ES-I3 (cell line): Measurements from ENCODE around the gene ARHGAP15.
"Not testable (repeated sequence)": the region's sequence is repeated elsewhere in the genome, so short reads cannot be mapped to it uniquely, and the experiment has no call there.

Source experiments
- H3K36me3 ChIP-seq: 2 replicates; pipeline ENCODE4 v1.6.1; 2013; ENCODE audit warnings: mild to moderate bottlenecking, low read length, control low read depth, moderate library complexity; ENCODE audit not compliant: insufficient read depth
- H3K4me1 ChIP-seq: 2 replicates; pipeline ENCODE4 v1.6.1; 2013; ENCODE audit warnings: mild to moderate bottlenecking, control low read depth, low read length; ENCODE audit not compliant: insufficient read depth
- H3K9ac ChIP-seq: 2 replicates; pipeline ENCODE4 v1.6.1; 2013; ENCODE audit warnings: low read depth, mild to moderate bottlenecking, low read length, moderate library complexity
- H3K9me3 ChIP-seq: 2 replicates; pipeline ENCODE4 v1.6.1; 2013; ENCODE audit warnings: mild to moderate bottlenecking, low read length, moderate library complexity; ENCODE audit not compliant: control insufficient read depth, insufficient read depth

Gene ARHGAP15

DNA sequence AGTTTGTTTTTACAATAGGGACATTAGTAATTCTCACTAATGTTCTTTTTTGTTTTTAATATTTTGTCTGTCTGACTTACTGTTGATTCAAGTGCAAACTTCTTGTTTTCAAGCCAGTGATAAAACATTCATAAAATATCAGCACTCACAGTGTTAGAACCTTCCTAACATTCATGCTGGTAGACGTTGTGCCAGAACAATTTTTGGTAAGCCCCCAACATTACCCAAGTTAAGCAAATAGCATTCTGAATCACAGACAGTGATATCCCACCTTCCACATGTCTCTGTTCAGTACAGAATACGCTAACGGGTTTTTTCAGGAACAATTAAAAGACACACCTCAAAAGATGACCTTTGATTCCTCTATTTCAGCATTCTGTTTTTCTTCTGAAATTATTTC lies 390.3 kb downstream of the ARHGAP15 start:
- no peaks in the 10 kb centered on the region for H3K9me3 ChIP-seq
- no peaks in the 10 kb centered on the region for H3K36me3 ChIP-seq
- H3K4me1 ChIP-seq: no peaks in the 10 kb centered on the region
- H3K9ac ChIP-seq: no peak overlapping the region

DNA sequence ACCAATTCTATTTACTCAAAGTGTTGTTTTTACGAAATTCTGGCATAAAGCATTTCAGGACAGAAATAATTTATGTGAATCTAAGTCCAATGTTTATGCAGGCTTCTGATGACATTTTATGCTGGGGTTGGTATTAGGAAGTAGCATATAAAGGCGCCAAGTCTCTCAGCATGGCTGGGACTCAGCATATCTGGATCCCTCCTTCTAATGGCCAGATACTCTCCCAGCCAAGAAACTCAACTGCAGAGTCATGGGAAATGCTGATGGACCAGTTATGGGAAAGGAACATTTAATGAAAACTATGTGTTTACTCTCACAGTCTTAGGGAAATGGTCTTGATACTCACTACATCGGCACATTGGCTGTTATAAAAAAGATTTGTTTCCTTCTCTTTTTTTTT lies 392.2 kb downstream of the ARHGAP15 start:
- Histone ChIP-seq H3K4me1 (peaks cover 5% of the 10 kb centered on the region; the same call in 1 of the 2 replicates), H3K9me3 (no peaks in the 10 kb centered on the region), H3K9ac (no peak overlapping the region), H3K36me3 (no peaks in the 10 kb centered on the region)

DNA sequence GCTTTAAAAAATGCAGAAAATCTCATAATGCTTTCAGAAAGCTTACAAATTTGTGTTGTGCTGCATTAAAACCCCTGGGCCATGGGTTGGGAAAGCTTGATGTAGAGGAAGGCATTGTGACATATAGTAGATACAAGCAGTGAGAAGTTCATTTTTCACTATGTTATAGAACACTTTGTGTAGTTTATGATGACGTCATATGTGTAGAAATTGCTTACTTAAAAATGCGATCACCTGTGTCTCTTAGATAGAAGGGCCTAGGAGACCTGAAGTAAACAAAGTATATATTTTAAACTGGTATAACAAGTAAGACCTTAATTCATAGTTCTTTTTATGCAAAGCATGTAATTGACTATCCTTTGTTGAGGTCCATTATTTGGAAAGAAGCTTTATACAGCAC lies 393.5 kb downstream of the ARHGAP15 start:
- Histone ChIP-seq H3K9ac (no peak overlapping the region), H3K4me1 (peaks cover 6% of the 10 kb centered on the region; the same call in 1 of the 2 replicates), H3K9me3 (no peaks in the 10 kb centered on the region), H3K36me3 (no peaks in the 10 kb centered on the region)

DNA sequence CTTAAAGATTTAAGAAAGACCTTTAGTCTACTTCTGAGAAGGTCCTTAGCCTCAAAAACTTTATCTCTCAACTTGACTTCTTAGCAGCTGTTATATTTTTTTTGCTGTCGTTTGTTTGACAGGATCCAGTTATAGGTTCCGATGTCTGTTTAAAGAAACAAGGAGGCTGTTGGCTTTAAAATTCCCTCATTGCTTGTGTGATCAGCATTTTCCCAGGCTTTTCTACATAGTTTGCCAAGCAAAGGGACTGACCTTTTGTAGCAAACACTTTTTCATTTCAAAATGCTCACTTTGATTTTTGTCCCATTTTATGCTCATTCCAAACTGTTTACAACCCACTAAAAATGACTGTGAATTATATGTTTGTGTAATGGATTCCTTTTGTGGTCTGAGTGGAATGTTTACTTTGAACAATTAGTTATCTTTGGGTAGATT lies 394.9 kb downstream of the ARHGAP15 start:
- Histone ChIP-seq H3K4me1 (peaks cover 6% of the 10 kb centered on the region; the same call in 1 of the 2 replicates), H3K9ac (no peak overlapping the region), H3K9me3 (no peaks in the 10 kb centered on the region), H3K36me3 (no peaks in the 10 kb centered on the region)

DNA sequence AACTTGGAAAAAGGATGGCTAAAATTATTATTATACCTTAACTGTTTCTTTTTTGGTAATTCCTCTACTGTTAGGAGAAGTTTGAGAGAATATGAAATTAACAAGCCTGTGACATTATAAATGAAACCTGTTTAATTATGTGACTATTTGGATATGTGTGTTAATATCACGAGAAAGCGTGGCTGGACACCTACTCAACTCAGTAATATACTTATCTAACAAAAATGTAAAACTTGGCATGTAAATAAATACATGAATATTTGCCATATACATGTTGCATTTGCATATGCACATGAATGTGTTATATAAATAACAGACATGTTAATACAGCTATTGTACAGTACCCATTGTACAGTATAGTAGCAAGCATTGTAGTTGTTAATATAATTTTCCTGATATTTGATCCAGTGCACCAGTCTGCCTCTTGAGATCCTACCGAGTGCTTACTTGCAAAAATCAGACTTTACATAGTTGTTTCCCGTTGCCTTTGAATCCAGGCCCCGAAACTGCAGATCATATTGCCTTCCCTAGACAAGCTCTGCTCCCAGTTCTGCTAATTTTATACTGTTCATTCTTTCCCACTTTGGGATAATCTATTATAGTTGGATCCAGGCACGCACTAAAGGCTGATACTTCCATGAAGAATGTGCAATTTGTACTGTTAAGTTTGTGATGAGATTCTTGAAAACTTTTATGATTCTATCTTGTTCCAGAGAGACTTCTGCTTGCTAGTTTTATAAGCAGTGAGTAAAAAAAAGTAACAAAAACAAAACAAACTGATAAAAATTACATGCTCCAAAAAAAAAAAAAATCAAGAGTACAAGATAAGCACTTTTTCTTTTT lies 395.6 kb downstream of the ARHGAP15 start:
- Histone ChIP-seq H3K9ac (no peak overlapping the region), H3K4me1 (peaks cover 6% of the 10 kb centered on the region; the same call in 1 of the 2 replicates), H3K9me3 (no peaks in the 10 kb centered on the region), H3K36me3 (no peaks in the 10 kb centered on the region)

DNA sequence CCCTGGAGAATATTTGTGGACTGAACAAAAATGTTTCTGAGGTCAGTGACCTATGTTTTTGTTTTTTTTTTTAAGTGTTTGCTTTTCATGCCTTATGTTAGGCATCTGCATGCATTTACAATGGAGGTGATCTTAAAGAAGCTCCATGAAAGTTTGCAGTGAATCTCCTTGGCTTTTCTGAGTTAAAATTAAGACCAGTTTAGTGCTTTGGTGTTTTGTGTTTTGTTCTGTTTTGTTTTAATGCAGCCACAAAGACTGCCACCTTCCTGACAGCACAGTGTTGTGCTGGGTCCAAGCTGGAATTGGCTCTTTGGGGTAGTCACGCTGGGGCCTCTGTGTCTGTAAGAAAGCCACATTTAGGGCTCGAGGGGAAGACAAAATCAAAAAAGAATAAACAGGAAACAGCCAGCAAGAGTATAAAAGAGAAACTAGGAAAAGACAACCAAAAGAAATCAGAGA lies 396.2 kb downstream of the ARHGAP15 start:
- no peaks in the 10 kb centered on the region for H3K36me3 ChIP-seq
- no peaks in the 10 kb centered on the region for H3K9me3 ChIP-seq
- H3K9ac ChIP-seq: no peak overlapping the region
- H3K4me1 ChIP-seq: peaks cover 6% of the 10 kb centered on the region; the same call in 1 of the 2 replicates

DNA sequence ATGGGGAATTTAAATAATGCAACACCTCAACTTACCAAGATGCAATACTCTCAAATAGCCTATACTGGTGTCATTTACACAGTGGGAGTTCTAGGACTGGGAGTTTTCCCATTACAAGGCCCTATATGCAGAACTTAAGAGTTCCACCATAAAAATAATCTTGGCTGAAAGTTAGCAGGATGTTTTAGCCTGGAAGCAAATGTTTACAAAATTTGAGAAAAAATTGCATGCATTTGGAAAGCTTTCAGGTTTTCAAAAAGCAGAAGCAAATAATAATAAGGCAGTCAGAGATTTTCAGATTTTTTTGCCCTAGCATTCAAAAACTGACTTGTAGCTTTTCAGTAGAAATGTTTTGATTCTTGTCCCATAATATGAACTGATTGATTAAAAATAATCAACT lies 397.3 kb downstream of the ARHGAP15 start:
- no peaks in the 10 kb centered on the region for H3K9me3 ChIP-seq
- H3K9ac ChIP-seq: no peak overlapping the region
- H3K36me3 ChIP-seq: no peaks in the 10 kb centered on the region
- peaks cover 6% of the 10 kb centered on the region; the same call in 1 of the 2 replicates for H3K4me1 ChIP-seq

DNA sequence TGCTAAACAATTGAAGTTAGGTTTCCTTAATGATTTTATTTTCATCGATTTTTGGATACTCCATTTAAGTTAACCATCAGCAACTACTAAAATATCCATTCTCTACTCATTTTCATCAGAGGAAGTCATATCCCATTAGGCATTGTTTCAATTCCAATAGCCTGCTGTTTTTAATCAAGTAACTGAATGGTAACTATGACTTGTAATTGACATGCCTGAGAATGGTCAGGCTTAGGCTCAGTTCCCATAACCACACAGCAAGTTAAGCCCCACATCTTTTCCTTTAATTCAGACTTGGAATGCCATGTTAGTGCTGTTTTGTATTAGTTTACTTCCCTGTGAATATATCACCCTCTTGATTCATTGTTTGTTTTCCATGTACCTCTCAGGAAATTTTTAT lies 398.8 kb downstream of the ARHGAP15 start:
- Histone ChIP-seq H3K9ac (no peak overlapping the region), H3K36me3 (no peaks in the 10 kb centered on the region), H3K9me3 (no peaks in the 10 kb centered on the region), H3K4me1 (peaks cover 6% of the 10 kb centered on the region; the same call in 1 of the 2 replicates)

DNA sequence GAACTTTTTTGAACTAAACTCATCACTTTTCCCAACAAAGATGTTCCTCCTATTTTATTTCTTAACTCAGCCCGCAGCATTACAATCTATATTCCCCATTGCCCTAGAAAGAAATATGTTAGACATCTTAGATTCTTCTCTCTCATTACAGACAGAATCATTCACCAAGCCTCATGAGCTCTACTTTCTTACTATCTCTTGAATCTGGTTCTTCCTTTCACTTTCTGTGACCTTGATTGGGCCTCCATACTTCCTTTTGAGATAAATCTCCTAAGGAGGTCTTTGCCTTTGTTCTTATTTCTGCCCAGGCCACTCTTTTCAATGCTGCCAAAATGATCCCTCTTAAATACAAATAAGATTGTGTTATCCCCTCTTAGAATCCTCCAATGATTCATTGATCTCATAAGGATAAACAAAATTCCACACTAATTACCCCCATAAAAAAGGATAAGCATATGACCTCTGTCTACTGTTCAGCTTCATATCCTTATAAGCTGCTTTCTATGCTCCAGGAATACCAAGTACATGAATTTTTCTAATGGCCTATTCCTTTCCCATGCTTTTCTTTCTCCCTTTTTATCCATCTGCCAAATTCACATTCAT lies 400.0 kb downstream of the ARHGAP15 start:
- no peak overlapping the region for H3K9ac ChIP-seq
- H3K9me3 ChIP-seq: no peaks in the 10 kb centered on the region
- H3K4me1 ChIP-seq: peaks cover 6% of the 10 kb centered on the region; the same call in 1 of the 2 replicates
- H3K36me3 ChIP-seq: no peaks in the 10 kb centered on the region

DNA sequence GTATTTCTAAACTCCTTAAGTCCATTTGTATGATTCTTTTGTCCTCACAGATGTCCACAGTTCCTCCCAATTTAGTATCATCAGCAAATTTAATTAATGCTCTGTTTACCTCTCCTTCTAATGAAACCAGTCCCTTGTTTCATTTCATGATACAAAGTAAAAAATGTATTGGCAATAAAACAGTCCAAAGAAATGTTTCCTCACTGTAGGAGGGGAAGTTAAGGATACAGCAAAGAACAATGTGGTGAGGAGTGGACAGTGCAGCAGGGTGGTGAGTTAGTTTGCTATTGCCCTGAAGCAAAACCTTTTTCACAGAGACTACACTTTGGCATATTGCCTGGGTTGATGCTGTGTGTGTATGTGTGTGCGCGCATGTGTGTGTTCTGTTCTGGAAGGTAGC lies 401.5 kb downstream of the ARHGAP15 start:
- no peaks in the 10 kb centered on the region for H3K36me3 ChIP-seq
- H3K9me3 ChIP-seq: no peaks in the 10 kb centered on the region
- H3K4me1 ChIP-seq: peaks cover 6% of the 10 kb centered on the region; the same call in 1 of the 2 replicates
- no peak overlapping the region for H3K9ac ChIP-seq

DNA sequence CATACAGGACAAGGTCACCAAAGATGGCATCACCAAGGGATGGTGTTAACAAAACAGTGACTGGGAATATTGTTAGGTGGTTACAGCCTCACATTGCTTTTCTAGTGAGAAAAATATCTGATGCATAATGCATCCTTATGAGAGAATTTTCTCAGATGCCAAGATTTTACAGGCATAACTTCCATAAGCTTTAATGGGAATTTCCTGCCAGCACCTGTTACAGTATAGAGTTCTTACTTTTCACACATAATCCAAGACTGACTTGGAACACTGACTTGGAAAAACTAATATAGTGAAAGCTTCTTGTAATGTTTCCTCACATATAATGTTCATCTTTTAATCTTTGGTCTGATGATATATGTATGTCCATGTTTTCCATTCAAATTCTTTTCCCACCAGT lies 402.8 kb downstream of the ARHGAP15 start:
- Histone ChIP-seq H3K4me1 (no peaks in the 10 kb centered on the region), H3K9me3 (no peaks in the 10 kb centered on the region), H3K36me3 (no peaks in the 10 kb centered on the region), H3K9ac (no peak overlapping the region)

DNA sequence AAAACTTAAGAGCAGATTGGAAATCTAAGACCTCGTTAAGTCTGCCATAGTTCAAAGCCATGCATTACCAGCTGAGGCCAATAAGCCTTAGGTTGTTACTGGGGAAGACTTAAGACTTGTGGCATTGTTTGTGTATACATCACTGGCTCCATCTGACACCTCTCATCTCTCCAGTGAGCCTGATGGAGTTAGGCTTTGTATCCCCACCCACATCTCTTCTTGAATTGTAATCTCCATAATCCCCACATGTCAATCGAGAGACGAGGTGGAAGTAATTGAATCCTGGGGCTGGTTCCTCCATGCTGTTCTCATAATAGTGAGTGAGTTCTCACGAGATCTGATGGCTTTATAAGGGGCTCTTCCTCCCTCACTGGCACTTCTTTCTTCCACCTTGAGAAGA lies 404.6 kb downstream of the ARHGAP15 start:
- Histone ChIP-seq H3K9ac (no peak overlapping the region), H3K4me1 (no peaks in the 10 kb centered on the region), H3K9me3 (no peaks in the 10 kb centered on the region), H3K36me3 (no peaks in the 10 kb centered on the region)

DNA sequence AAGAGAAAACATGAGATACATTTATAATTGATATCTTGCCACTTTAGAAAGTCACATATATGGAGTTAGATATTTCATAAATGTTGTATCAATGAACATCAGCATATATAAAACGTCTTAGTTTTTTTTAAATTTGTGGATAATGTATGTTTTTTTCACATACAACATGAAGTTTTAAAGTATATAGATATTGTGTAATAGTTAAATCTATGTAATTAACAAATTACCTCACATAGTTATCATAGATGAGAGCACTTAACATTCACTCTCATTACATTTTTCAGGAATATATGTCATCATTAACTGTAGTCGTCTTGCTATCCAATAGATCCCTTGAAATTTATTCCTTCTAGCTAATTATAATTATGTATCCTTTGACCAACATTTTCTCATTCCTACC lies 406.6 kb downstream of the ARHGAP15 start:
- no peaks in the 10 kb centered on the region for H3K9me3 ChIP-seq
- no peaks in the 10 kb centered on the region for H3K36me3 ChIP-seq
- H3K9ac ChIP-seq: no peak overlapping the region
- no peaks in the 10 kb centered on the region for H3K4me1 ChIP-seq

DNA sequence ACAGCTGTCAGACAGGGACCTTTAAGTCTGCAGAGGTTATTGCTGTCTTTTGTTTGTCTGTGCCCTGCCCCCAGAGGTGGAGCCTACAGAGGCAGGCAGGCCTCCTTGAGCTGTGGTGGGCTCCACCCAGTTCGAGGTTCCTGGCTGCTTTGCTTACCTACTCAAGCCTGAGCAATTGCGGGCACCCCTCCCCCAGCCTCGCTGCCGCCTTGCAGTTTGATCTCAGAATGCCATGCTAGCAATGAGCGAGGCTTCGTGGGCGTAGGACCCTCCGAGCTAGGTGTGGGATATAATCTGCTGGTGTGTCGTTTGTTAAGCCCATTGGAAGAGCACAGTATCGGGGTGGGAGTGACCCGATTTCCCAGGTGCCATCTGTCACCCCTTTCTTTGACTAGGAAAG lies 412.7 kb downstream of the ARHGAP15 start:
- not testable (repeated sequence) for H3K9me3 ChIP-seq, H3K4me1 ChIP-seq, H3K9ac ChIP-seq, H3K36me3 ChIP-seq
